Measurements from ENCODE around the gene PSTK. TPM values are rescaled to one million over a fixed set of nuclear protein-coding genes. Genes with fewer than 3 reads are reported as not detected.

PSTK gene
- total and polyA plus RNA-seq, 9 of the 15 experiments (the other 6 are each of a cell fraction or from before 2014, with no cell fraction given), result 13.2 to 49.7 (median 18.9) TPM

DNA sequence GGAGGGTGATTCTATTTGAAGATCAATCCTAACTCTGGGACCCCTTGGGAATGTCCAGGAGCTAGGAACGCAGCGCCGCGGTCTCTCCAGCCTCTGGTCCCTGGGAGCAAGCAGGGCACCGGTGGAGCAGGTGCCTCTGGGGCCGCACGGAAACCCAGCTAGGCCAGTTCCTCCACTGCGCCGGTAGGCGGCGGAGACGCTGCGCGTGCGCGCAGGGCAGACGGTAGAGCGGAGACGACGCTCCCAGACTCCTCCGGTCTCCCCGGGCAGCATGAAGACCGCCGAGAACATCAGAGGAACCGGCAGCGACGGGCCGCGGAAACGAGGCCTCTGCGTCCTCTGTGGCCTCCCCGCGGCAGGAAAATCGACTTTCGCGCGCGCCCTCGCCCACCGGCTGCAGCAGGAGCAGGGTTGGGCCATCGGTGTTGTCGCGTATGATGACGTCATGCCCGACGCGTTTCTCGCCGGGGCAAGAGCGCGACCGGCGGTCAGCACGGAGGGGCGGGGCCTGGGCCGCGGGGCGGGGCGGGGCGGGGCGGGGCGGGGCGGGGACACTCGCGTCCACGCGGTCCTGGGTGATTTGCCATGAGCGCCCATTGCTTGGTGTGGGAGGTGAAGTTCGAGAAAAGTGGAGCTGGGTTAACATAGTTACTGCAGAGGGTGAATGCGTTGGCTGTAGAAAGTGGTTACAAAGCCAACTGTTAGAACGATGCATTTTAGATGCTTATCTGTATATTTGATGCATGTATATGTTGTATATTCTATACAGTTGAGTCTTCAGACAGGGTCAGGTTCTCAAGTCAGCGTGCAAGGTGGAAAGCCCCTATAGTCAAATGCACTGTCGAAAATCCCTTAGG, at the start of gene PSTK (continued):
- no peak for TF ChIP-seq HOXB6 (CRISPR knock-in tag; IDR thresholded peaks at IDR 0.05; ENCODE audit: borderline replicate concordance)
- TF ChIP-seq POLR2AphosphoS5 (IDR thresholded peaks at IDR 0.05; ENCODE audit: control insufficient read depth, insufficient read depth, low read depth, low read length), result peak; percentile 67
- peak; percentile 98 for TF ChIP-seq CREB1 (IDR thresholded peaks at IDR 0.05)
- peak; percentile 96 for TF ChIP-seq CREB1 (CRISPR knock-in tag; IDR thresholded peaks at IDR 0.05)
- TF ChIP-seq NCOA4 (IDR thresholded peaks at IDR 0.05; ENCODE audit: partially characterized antibody), result no peak
- no peak for TF ChIP-seq ZNF57 (CRISPR knock-in tag; IDR thresholded peaks at IDR 0.05)
- no peak for TF ChIP-seq ZNF12 (CRISPR knock-in tag; IDR thresholded peaks at IDR 0.05)
- TF ChIP-seq, protein P1, sequence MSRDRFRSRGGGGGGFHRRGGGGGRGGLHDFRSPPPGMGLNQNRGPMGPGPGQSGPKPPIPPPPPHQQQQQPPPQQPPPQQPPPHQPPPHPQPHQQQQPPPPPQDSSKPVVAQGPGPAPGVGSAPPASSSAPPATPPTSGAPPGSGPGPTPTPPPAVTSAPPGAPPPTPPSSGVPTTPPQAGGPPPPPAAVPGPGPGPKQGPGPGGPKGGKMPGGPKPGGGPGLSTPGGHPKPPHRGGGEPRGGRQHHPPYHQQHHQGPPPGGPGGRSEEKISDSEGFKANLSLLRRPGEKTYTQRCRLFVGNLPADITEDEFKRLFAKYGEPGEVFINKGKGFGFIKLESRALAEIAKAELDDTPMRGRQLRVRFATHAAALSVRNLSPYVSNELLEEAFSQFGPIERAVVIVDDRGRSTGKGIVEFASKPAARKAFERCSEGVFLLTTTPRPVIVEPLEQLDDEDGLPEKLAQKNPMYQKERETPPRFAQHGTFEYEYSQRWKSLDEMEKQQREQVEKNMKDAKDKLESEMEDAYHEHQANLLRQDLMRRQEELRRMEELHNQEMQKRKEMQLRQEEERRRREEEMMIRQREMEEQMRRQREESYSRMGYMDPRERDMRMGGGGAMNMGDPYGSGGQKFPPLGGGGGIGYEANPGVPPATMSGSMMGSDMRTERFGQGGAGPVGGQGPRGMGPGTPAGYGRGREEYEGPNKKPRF (IDR thresholded peaks at IDR 0.05; ENCODE audit: low read depth, low read length), result no peak
- TF ChIP-seq PCBP1 (IDR thresholded peaks at IDR 0.05; ENCODE audit: low read depth, low read length, poor library complexity, severe bottlenecking), result no peak
- no peak for TF ChIP-seq ZNF584 (CRISPR knock-in tag; IDR thresholded peaks at IDR 0.05; ENCODE audit: low read depth)
- TF ChIP-seq, protein P2, sequence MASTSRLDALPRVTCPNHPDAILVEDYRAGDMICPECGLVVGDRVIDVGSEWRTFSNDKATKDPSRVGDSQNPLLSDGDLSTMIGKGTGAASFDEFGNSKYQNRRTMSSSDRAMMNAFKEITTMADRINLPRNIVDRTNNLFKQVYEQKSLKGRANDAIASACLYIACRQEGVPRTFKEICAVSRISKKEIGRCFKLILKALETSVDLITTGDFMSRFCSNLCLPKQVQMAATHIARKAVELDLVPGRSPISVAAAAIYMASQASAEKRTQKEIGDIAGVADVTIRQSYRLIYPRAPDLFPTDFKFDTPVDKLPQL (IDR thresholded peaks at IDR 0.05; ENCODE audit: extremely low read depth, insufficient read length), result no peak
- no peak for TF ChIP-seq ZNF384 (IDR thresholded peaks at IDR 0.05; ENCODE audit: low read depth, low read length)
- TF ChIP-seq GTF2F1 (IDR thresholded peaks at IDR 0.05; ENCODE audit: low read depth, low read length), result 0 out of 2 replicates have a peak, but pooled peaks have one; percentile 40
- TF ChIP-seq PCBP2 (IDR thresholded peaks at IDR 0.05; ENCODE audit: low read depth, low read length, poor library complexity, severe bottlenecking), result no peak
- TF ChIP-seq BRD4 (IDR thresholded peaks at IDR 0.05), result no peak
- TF ChIP-seq SP1 (CRISPR knock-in tag; IDR thresholded peaks at IDR 0.05), result peak; percentile 70
- no peak for TF ChIP-seq NELFE (IDR thresholded peaks at IDR 0.05; ENCODE audit: insufficient read depth, insufficient read length)
- no peak for TF ChIP-seq TFAM (CRISPR knock-in tag; conservative IDR thresholded peaks at IDR 0.05)
- no peak for TF ChIP-seq NEUROD1 (IDR thresholded peaks at IDR 0.05; ENCODE audit: borderline replicate concordance, low read depth, low read length, partially characterized antibody)
- peak; percentile 77; the same call in 1 of the 2 replicates for TF ChIP-seq MTA3 (IDR thresholded peaks at IDR 0.05; ENCODE audit: borderline replicate concordance)
- no peak for TF ChIP-seq HDAC6 (IDR thresholded peaks at IDR 0.05; ENCODE audit: low read depth, low read length)
- TF ChIP-seq, protein P3, sequence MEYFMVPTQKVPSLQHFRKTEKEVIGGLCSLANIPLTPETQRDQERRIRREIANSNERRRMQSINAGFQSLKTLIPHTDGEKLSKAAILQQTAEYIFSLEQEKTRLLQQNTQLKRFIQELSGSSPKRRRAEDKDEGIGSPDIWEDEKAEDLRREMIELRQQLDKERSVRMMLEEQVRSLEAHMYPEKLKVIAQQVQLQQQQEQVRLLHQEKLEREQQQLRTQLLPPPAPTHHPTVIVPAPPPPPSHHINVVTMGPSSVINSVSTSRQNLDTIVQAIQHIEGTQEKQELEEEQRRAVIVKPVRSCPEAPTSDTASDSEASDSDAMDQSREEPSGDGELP (CRISPR knock-in tag; IDR thresholded peaks at IDR 0.05; ENCODE audit: borderline replicate concordance), result peak; percentile 64; the same call in 1 of the 2 replicates
- no peak for TF ChIP-seq PURB (CRISPR knock-in tag; IDR thresholded peaks at IDR 0.05; ENCODE audit: low read depth)

Data from K562 (cell line).